HFF-Myc (cell line): ENCODE measurements around the gene STK33.

Experiments used
- DNase-seq: peaks from one replicate; pipeline ENCODE4 v3.0.0-alpha.2; 2011; ENCODE audit warnings: low read depth; ENCODE audit errors: extremely low read depth
- H3K4me3 ChIP-seq: replicated peaks from 2 replicates; pipeline ENCODE4 v1.5.1; 2011; ENCODE audit warnings: low read depth, mild to moderate bottlenecking, control low read depth, low read length
- TF ChIP-seq, protein P1 (sequence below): IDR thresholded peaks from 2 replicates; pipeline ENCODE4 v1.5.1; 2012; ENCODE audit warnings: mild to moderate bottlenecking, low read depth, low read length, control low read depth; ENCODE audit errors: missing control alignments

STK33 gene

DNA sequence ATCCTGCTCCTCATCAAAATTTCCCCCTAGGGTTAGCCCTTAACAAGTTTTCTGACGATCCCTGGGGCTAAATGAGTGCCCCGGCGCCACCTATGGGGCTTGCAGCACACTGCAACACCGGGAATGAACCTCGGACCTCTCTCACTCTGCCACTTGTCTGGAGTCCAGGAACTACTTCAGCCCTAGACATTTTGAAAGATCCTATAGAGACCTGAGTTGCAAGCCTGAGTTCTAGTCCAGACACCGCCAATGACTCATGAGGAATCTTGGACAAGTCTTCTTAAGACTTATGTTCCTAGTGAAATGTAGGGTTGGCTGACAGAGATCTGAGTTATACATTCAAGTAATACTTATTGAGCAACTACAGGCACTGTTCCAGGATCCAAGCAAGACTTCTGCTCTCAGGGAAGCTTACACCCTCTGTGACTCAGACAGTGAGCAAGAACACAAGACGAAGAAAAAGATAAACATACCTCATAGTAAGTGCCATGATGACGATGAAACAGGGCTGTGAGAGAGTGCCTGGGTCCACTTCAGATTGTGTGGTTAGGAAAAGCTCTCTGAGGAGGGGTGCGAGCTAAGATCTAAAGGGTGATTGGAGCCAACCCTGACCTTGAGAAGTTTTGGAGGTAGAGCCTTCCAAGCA lies 10.2 kb upstream of the STK33 start:
- DNase-seq = peak; percentile 94

DNA sequence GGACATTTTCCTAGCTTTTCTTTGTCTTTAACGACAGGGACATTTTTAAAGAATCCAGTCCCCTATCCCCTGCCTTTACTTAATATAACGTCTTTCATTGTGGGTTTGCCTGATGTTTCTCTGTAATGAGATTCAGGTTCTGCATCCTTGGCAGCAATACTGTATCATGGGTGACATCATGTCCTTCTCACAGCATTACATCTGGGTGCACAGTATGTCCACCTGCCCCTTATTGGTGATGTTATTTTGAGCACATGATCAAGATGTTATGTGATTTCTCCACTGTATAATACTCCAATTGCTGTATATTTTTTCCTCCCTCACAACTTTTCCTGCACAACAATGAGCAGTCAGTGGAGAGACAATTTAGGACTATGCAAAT lies 9.7 kb upstream of the STK33 start:
- DNase-seq = no peak
- no peak overlapping the region for H3K4me3 ChIP-seq
- TF ChIP-seq, protein P1, sequence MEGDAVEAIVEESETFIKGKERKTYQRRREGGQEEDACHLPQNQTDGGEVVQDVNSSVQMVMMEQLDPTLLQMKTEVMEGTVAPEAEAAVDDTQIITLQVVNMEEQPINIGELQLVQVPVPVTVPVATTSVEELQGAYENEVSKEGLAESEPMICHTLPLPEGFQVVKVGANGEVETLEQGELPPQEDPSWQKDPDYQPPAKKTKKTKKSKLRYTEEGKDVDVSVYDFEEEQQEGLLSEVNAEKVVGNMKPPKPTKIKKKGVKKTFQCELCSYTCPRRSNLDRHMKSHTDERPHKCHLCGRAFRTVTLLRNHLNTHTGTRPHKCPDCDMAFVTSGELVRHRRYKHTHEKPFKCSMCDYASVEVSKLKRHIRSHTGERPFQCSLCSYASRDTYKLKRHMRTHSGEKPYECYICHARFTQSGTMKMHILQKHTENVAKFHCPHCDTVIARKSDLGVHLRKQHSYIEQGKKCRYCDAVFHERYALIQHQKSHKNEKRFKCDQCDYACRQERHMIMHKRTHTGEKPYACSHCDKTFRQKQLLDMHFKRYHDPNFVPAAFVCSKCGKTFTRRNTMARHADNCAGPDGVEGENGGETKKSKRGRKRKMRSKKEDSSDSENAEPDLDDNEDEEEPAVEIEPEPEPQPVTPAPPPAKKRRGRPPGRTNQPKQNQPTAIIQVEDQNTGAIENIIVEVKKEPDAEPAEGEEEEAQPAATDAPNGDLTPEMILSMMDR = no peak

More for the DNA sequence above, 10.2 kb upstream of the STK33 start:
- TF ChIP-seq, protein P1 = peak; percentile 85
- H3K4me3 ChIP-seq = no peak overlapping the region

DNA sequence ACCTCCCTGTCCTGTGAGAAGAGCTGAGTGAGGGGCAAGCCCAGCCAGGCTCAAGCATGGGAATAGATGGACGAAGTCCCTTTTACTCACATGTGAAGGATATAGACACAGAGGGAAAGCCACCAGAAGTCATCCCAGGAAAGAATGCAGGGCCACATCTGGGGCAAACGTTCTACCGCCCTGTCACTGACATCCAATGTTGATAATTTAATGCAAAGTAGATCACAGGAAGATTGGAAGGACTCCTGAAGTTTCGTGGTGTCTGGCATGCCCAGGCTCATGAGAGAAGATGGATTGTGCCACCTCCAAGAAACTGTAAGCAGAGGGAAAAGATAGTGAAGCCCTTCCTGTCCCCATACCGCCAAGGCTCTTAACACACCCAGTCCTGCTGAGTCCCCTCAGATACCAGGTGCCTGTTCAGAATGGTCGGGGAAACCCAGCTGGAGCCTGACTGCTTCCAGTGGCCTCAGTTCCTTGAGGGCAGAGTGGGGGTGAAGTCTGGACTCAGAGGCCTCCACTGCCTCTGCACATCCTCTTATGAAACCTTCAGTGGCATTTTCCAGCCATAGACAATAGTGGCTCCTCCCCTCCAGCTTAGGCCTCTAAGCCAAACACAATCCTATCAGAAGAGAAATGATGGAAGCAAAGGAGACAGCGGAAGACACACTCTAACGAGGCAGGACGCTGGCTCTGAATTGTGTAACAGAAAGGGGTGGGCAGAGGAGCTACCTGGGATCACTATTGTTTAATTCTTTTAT lies 7.5 kb upstream of the STK33 start:
- TF ChIP-seq, protein P1 = no peak
- DNase-seq = no peak

DNA sequence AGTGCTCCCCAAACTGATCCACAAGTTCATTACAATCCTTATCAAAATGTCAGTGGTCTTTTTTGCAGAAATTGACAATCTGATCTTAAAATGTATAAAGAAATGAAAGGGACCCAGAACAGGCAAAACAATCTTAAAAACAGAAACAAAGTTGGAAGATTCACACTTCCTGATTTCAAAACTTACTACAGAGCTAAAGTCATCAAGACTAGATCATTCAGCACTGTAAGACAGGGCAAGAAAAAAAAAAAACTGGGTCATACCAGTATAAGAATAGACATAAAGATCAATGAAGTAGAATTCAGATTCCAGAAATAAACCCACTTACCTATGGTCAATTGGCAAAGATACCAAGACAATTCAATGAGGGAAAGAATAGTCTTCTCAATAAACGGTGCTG lies 4.5 kb upstream of the STK33 start:
- H3K4me3 ChIP-seq = no peak overlapping the region
- DNase-seq = no peak
- TF ChIP-seq, protein P1 = no peak

More for the DNA sequence above, 7.5 kb upstream of the STK33 start:
- no peak overlapping the region for H3K4me3 ChIP-seq

DNA sequence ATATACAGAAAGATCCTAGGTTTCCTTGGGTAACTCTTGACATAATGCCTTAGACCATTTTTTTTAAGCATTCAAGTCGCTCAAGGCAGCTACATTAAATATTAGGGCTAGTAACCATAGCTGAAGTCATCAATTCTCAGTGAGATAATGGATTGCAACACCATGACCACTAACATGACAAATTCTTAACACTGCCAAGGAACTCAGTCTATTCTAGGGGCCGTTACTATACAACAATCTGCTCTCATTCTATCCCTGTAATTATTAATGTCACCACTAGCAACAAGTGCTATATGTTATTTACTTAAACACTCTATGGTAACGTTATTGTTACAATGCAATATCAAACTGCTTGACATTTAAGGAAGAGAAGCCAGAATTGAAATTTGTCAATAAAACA lies 3.2 kb upstream of the STK33 start:
- no peak for DNase-seq
- TF ChIP-seq, protein P1 = no peak
- H3K4me3 ChIP-seq = no peak overlapping the region

DNA sequence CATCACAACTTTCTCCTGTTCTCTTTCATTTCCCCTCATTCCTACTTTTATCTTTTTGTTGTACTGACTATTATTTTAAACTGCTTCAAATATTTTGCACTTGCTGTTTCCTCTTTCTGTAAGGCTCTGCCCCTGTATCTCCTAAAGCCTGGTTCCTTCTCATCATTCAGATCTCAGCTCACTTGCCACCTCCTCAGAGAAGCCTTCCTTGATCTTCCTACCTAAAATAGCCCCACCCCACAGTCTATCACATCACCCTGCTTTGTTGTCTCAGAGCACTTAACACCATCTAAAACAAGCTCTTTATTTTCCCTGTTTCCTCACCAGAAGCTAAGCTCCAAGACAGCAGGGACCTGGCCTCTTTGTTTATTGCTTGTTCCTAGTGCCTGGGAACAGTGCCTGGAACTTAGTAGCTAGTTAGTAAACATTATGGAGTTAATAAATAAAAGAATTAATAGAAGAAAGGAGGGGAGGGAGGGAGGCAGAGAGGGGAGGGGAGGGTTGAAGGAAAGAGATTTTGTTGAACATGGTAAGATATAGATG lies 2.5 kb upstream of the STK33 start:
- H3K4me3 ChIP-seq = no peak overlapping the region
- DNase-seq = no peak
- TF ChIP-seq, protein P1 = no peak
